Measurements from ENCODE around the gene KIAA0513. TPM values are rescaled to one million over a fixed set of nuclear protein-coding genes. Genes with fewer than 3 reads are reported as not detected.

Gene KIAA0513
- total RNA-seq, 1 donor from 2014 or later = 1.9 TPM

DNA sequence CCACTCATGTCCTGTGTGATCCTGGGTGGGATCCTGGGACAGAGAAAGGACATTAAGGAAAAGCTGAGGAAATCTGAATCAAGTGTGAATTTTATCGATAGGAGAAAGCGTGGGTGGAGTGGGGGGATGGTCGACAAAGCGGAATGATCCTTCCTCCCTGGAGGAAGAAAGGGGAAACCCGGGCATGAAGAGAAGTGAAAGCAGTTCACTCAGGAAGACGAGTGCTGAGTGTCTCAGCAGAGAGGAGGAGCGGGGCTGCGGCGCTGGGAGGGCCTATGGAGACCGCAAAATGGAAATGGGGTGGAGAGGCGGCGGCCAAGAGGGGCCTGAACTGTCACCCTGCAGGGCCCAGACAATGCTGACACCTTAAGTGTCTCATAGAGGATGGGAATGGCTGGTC, 25.0 kb upstream of the KIAA0513 start:
- no peak for DNase-seq (ENCODE audit: low read depth)
- Histone ChIP-seq H3K27me3 (ENCODE audit: control insufficient read depth, insufficient read depth, low read length) (no peaks in the 10 kb centered on the region), H3K36me3 (ENCODE audit: control insufficient read depth, insufficient read depth, low read length) (no peaks in the 10 kb centered on the region), H3K4me3 (ENCODE audit: low read depth, low read length) (no peak overlapping the region)
- no peak for TF ChIP-seq CTCF (IDR thresholded peaks at IDR 0.05; ENCODE audit: insufficient read depth, low read length, poor library complexity, severe bottlenecking)

DNA sequence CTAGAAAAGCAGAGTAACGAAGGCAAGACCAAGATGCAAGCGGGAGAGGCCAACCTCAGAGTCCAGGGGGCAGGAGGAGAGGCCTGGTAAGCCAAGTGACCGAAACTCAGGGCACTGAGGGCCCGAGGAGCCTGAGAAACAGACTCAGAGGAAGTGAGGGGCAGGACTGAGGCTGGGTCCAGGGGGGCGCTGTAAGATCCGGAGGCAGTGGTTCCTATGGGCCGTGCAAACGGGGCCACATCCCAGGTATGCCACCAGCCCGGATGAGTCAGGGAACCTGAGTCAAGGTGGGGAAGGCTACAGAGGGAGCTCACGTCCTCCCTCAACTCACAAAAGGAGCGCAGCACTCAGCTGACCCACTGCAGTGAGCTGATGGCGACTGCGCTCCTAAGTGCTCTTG, 24.5 kb upstream of the KIAA0513 start:
- no peaks in the 10 kb centered on the region for H3K27me3 ChIP-seq (ENCODE audit: control insufficient read depth, insufficient read depth, low read length)
- no peak for TF ChIP-seq CTCF (IDR thresholded peaks at IDR 0.05; ENCODE audit: insufficient read depth, low read length, poor library complexity, severe bottlenecking)
- DNase-seq (ENCODE audit: low read depth) = no peak
- no peaks in the 10 kb centered on the region for H3K36me3 ChIP-seq (ENCODE audit: control insufficient read depth, insufficient read depth, low read length)
- no peak overlapping the region for H3K4me3 ChIP-seq (ENCODE audit: low read depth, low read length)

GRCh38 chr16:85003725-85004586, 23.6 kb upstream of the KIAA0513 start:
- no peak for TF ChIP-seq CTCF (IDR thresholded peaks at IDR 0.05; ENCODE audit: insufficient read depth, low read length, poor library complexity, severe bottlenecking)
- Histone ChIP-seq H3K4me3 (ENCODE audit: low read depth, low read length) (no peak overlapping the region), H3K27me3 (ENCODE audit: control insufficient read depth, insufficient read depth, low read length) (no peaks in the 10 kb centered on the region), H3K36me3 (ENCODE audit: control insufficient read depth, insufficient read depth, low read length) (no peaks in the 10 kb centered on the region)
- DNase-seq (ENCODE audit: low read depth) = no peak

- no peaks in the 10 kb centered on the region for H3K36me3 ChIP-seq (ENCODE audit: control insufficient read depth, insufficient read depth, low read length)
- no peak for TF ChIP-seq CTCF (IDR thresholded peaks at IDR 0.05; ENCODE audit: insufficient read depth, low read length, poor library complexity, severe bottlenecking)
- H3K27me3 ChIP-seq (ENCODE audit: control insufficient read depth, insufficient read depth, low read length) = no peaks in the 10 kb centered on the region
- peak; percentile 82 for DNase-seq (ENCODE audit: low read depth)
- H3K4me3 ChIP-seq (ENCODE audit: low read depth, low read length) = no peak overlapping the region
These were observed 22.9 kb upstream of the KIAA0513 start for GRCh38 chr16:85004587-85005205.

- DNase-seq (ENCODE audit: low read depth) = no peak
- H3K36me3 ChIP-seq (ENCODE audit: control insufficient read depth, insufficient read depth, low read length) = no peaks in the 10 kb centered on the region
- H3K4me3 ChIP-seq (ENCODE audit: low read depth, low read length) = no peak overlapping the region
- no peaks in the 10 kb centered on the region for H3K27me3 ChIP-seq (ENCODE audit: control insufficient read depth, insufficient read depth, low read length)
- no peak for TF ChIP-seq CTCF (IDR thresholded peaks at IDR 0.05; ENCODE audit: insufficient read depth, low read length, poor library complexity, severe bottlenecking)
These were observed 22.1 kb upstream of the KIAA0513 start for GRCh38 chr16:85005285-85006069.

Data from kidney epithelial cell (primary cell).